GM19023 (cell line): ENCODE results near the gene SMKR1.
"Not testable (repeated sequence)": the region's sequence is repeated elsewhere in the genome, so short reads cannot be mapped to it uniquely, and the experiment has no call there.

Source experiments
- ATAC-seq: cut with Tn5 transposase; IDR thresholded peaks from one replicate; pipeline ENCODE4 v1.9.1; 2021; ENCODE audit warnings: mild to moderate bottlenecking, moderate library complexity; ENCODE audit not compliant: unreplicated experiment

The SMKR1 gene

GRCh38 chr7:129524405-129524804 is 22.1 kb downstream of the SMKR1 start:
- not testable (repeated sequence) for ATAC-seq

- no peak for ATAC-seq
Measured at GRCh38 chr7:129525225-129525862, 23.0 kb downstream of the SMKR1 start.

GRCh38 chr7:129529643-129530042 is 27.3 kb downstream of the SMKR1 start:
- ATAC-seq, result no peak

GRCh38 chr7:129530795-129531391 is 28.6 kb downstream of the SMKR1 start:
- no peak for ATAC-seq

- no peak for ATAC-seq
Measured at GRCh38 chr7:129531721-129532120, 29.4 kb downstream of the SMKR1 start.

GRCh38 chr7:129532375-129532774 is 30.0 kb downstream of the SMKR1 start:
- ATAC-seq, result no peak

- not testable (repeated sequence) for ATAC-seq
Measured at GRCh38 chr7:129534558-129535274, 32.4 kb downstream of the SMKR1 start.

- ATAC-seq, result no peak
Measured at GRCh38 chr7:129535896-129536295, 33.6 kb downstream of the SMKR1 start.

GRCh38 chr7:129536323-129536722 is 34.0 kb downstream of the SMKR1 start:
- no peak for ATAC-seq

GRCh38 chr7:129538790-129539189 is 36.5 kb downstream of the SMKR1 start:
- ATAC-seq, result no peak

GRCh38 chr7:129540340-129540739 is 38.0 kb downstream of the SMKR1 start:
- no peak for ATAC-seq

GRCh38 chr7:129544700-129545099 is 42.4 kb downstream of the SMKR1 start:
- no peak for ATAC-seq

GRCh38 chr7:129550693-129551360 is 48.5 kb downstream of the SMKR1 start:
- no peak for ATAC-seq

- ATAC-seq, result no peak
Measured at GRCh38 chr7:129553899-129554461, 51.6 kb downstream of the SMKR1 start.

- ATAC-seq, result no peak
Measured at GRCh38 chr7:129556607-129557133, 54.3 kb downstream of the SMKR1 start.

GRCh38 chr7:129557686-129558481 is 55.6 kb downstream of the SMKR1 start:
- no peak for ATAC-seq

GRCh38 chr7:129559564-129559963 is 57.2 kb downstream of the SMKR1 start:
- no peak for ATAC-seq

- ATAC-seq, result no peak
Measured at GRCh38 chr7:129560831-129561230, 58.5 kb downstream of the SMKR1 start.

- no peak for ATAC-seq
Measured at GRCh38 chr7:129561677-129562359, 59.5 kb downstream of the SMKR1 start.
